ENCODE data around the gene REM2.
A peak's percentile ranks its signal among the peaks of the same experiment; 100 is the strongest.
"Not testable (repeated sequence)": the region's sequence is repeated elsewhere in the genome, so short reads cannot be mapped to it uniquely, and the experiment has no call there.

REM2 gene

GRCh38 chr14:22896760-22897159 lies 13.7 kb downstream of the REM2 start:
- no peak for DNase-seq (ENCODE audit: low spot score)

GRCh38 chr14:22897357-22897756 lies 14.3 kb downstream of the REM2 start:
- no peak for DNase-seq (ENCODE audit: low spot score)

- peak; percentile 75 for DNase-seq (ENCODE audit: low spot score)
Observed at GRCh38 chr14:22898302-22899090, 15.5 kb downstream of the REM2 start.

GRCh38 chr14:22900081-22900799 lies 17.2 kb downstream of the REM2 start:
- peak; percentile 77 for DNase-seq (ENCODE audit: low spot score)

- no peak for DNase-seq (ENCODE audit: low spot score)
Observed at GRCh38 chr14:22901799-22902198, 18.8 kb downstream of the REM2 start.

- no peak for DNase-seq (ENCODE audit: low spot score)
Observed at GRCh38 chr14:22903742-22904087, 20.7 kb downstream of the REM2 start.

- DNase-seq (ENCODE audit: low spot score): no peak
Observed at GRCh38 chr14:22905627-22906026, 22.6 kb downstream of the REM2 start.

- no peak for DNase-seq (ENCODE audit: low spot score)
Observed at GRCh38 chr14:22906073-22906472, 23.1 kb downstream of the REM2 start.

GRCh38 chr14:22907429-22907828 lies 24.4 kb downstream of the REM2 start:
- no peak for DNase-seq (ENCODE audit: low spot score)

- peak; percentile 35 for DNase-seq (ENCODE audit: low spot score)
Observed at GRCh38 chr14:22908601-22909000, 25.6 kb downstream of the REM2 start.

- DNase-seq (ENCODE audit: low spot score): no peak
Observed at GRCh38 chr14:22910916-22911315, 27.9 kb downstream of the REM2 start.

GRCh38 chr14:22914836-22915235 lies 31.8 kb downstream of the REM2 start:
- DNase-seq (ENCODE audit: low spot score): not testable (repeated sequence)

- peak; percentile 19 for DNase-seq (ENCODE audit: low spot score)
Observed at GRCh38 chr14:22915886-22916521, 33.0 kb downstream of the REM2 start.

- peak; percentile 95 for DNase-seq (ENCODE audit: low spot score)
Observed at GRCh38 chr14:22918804-22919600, 36.0 kb downstream of the REM2 start, which contains the start of gene RBM23. Gene RBM23 (minus strand): TSS chr14:22919149.

- no peak for DNase-seq (ENCODE audit: low spot score)
Observed at GRCh38 chr14:22919601-22919921, 36.5 kb downstream of the REM2 start.

- no peak for DNase-seq (ENCODE audit: low spot score)
Observed at GRCh38 chr14:22920697-22921096, 37.7 kb downstream of the REM2 start.

- no peak for DNase-seq (ENCODE audit: low spot score)
Observed at GRCh38 chr14:22922294-22922693, 39.3 kb downstream of the REM2 start.

GRCh38 chr14:22923746-22924145 lies 40.7 kb downstream of the REM2 start:
- no peak for DNase-seq (ENCODE audit: low spot score)

- no peak for DNase-seq (ENCODE audit: low spot score)
Observed at GRCh38 chr14:22925513-22925912, 42.5 kb downstream of the REM2 start.

- no peak for DNase-seq (ENCODE audit: low spot score)
Observed at GRCh38 chr14:22926316-22926715, 43.3 kb downstream of the REM2 start.

GRCh38 chr14:22928237-22929103 lies 45.4 kb downstream of the REM2 start:
- DNase-seq (ENCODE audit: low spot score): no peak
